UCSD-AML1 (cell line): ENCODE measurements around the gene HUNK.

ENCODE experiments used
- DNase-seq: peaks from one replicate; lab custom pipeline; 2025; ENCODE audit not compliant: unreplicated experiment; lab: John Stamatoyannopoulos, UW

The HUNK gene

DNA sequence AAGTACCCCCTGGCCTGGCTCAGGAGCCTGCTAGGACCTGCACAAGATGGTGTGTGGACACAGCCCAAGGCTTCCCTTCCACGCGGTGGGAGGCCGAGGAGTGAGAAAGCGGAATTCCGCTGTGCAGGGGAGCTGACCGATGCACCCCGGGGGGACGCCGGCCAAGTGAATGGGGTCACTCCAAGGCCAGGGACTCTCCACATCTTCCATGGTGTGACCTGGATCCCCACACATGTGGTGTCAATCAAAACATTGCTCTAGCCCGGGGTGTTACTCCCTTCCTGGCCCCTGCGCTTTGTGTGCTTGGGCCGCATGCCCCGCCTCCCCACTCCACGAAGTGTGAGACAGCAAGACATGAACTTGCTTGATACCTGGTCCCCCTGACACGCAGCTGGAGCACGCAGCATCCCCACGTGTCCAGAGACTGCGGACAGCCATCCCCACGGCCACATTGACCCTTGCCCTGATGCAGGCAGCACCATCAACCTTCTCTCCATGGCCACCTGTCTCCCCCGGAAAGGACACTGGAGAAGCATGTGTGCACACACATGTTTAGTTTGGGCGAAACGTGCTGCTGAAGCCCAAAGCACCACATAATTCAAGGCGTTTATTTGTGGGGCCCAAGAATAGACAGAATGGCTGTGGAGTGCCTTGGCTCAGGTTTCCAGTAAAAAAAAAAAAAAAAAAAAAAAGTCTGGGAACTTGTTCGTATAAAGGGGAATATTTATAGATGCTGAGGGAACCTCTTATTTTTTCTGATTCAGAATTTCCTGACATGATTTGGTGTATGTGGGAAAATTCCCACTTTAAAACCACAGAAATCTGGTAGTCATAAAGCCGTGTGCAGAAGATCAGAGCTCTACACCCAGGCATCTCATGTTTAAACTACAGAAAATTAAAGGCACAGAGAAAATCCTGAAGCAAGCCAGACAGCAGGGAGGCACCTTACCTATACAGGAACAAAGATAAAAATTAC, 171.7 kb downstream of the HUNK start:
- DNase-seq: no peak

DNA sequence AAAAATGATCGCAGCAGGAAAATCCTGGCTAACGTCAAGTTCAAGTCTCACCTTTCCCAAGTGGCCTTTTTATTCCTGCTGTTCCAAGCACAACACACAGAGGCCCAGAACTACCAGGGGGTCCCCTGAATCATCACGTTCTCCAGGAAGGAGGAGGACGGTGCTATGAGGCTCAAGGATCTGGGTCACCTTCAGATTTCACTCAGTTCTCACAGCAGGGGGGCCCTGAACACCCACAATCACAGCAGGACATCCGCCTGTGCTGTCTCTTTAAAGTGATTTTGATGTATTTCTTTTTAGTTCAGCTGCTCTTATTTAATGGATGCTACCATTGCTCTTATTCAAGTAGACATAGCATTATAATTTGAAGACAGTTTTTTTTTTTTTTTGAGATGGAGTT, 173.4 kb downstream of the HUNK start:
- no peak for DNase-seq

DNA sequence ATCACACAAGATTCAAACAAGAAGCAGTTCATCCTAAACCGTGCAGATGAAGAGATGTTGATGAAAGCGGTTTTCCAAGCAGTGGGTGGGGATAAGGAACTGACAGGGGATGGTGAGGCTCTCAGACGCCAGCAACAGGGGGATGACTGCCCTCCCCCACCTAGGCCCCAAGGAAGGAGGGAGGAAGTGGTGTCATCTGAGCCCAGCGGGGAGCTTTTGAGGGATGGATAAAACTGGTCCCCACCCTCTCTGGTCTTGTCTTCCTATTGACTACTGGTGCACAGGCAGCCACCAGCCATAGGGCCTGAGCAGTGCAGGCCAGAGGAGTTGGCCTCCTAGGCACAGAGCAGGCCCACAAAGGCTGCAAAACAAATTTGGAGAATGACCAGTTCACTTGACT, 175.5 kb downstream of the HUNK start:
- no peak for DNase-seq
